Hypothalamus (tissue), 51 donors: Measurements from ENCODE around the gene VPS39.
"Not testable (repeated sequence)": the region's sequence is repeated elsewhere in the genome, so short reads cannot be mapped to it uniquely, and the experiment has no call there.

Experiments
- DNase-seq, 51 donors: peaks; one replicate each; lab custom pipeline; 2025; lab: John Stamatoyannopoulos, UW

Gene VPS39

GRCh38 chr15:42207674-42208579 is at the start of gene VPS39:
VPS39 (minus strand) TSS chr15:42208304; CDS start chr15:42208153, 151 bp downstream.
- peak; percentile 13 to 93 (median 75) for DNase-seq

- DNase-seq = no peak
Measured at GRCh38 chr15:42253300-42253699, 45.2 kb upstream of the VPS39 start.

- DNase-seq = no peak
Measured at GRCh38 chr15:42240823-42241222, 32.7 kb upstream of the VPS39 start.

- DNase-seq = no peak
Measured at GRCh38 chr15:42239528-42240182, 31.6 kb upstream of the VPS39 start.

- DNase-seq = no peak
Measured at GRCh38 chr15:42233107-42233506, 25.0 kb upstream of the VPS39 start.

GRCh38 chr15:42232606-42233005 is 24.5 kb upstream of the VPS39 start:
- DNase-seq = no peak

GRCh38 chr15:42231088-42231487 is 23.0 kb upstream of the VPS39 start:
- no peak for DNase-seq

- not testable (repeated sequence) for DNase-seq
Measured at GRCh38 chr15:42228981-42229380, 20.9 kb upstream of the VPS39 start.

GRCh38 chr15:42228036-42228435 is 19.9 kb upstream of the VPS39 start:
- DNase-seq = no peak

- peak in 24 of 51 donors; percentile 1 to 62 (median 22) for DNase-seq
Measured at GRCh38 chr15:42226648-42227047, 18.5 kb upstream of the VPS39 start.

GRCh38 chr15:42220216-42220615 is 12.1 kb upstream of the VPS39 start:
- DNase-seq = no peak

GRCh38 chr15:42218953-42219592 is 11.0 kb upstream of the VPS39 start:
- DNase-seq = no peak

- DNase-seq = no peak
Measured at GRCh38 chr15:42217568-42217967, 9.5 kb upstream of the VPS39 start.

- DNase-seq = no peak
Measured at GRCh38 chr15:42215913-42216829, 8.1 kb upstream of the VPS39 start.

GRCh38 chr15:42214600-42214999 is 6.5 kb upstream of the VPS39 start:
- DNase-seq = no peak

- DNase-seq = no peak
Measured at GRCh38 chr15:42213511-42213910, 5.4 kb upstream of the VPS39 start.

- no peak for DNase-seq
Measured at GRCh38 chr15:42210696-42211095, 2.6 kb upstream of the VPS39 start.

- no peak for DNase-seq
Measured at GRCh38 chr15:42206406-42206805, 1.7 kb downstream of the VPS39 start.

- DNase-seq = no peak
Measured at GRCh38 chr15:42203891-42204290, 4.2 kb downstream of the VPS39 start.

GRCh38 chr15:42202653-42203052 is 5.5 kb downstream of the VPS39 start:
- no peak for DNase-seq
